GM23338 (cell line): ENCODE results near the gene TOMM6. TPM values are rescaled to one million over a fixed set of nuclear protein-coding genes. Genes with fewer than 3 reads are reported as not detected.

Source experiments
- ATAC-seq: fragments of 200-7000 bp; cut with Tn5 transposase; 3 replicates; pipeline ENCODE4 v1.9.1; 2020
- DNase-seq: peaks from one replicate; pipeline ENCODE4 v3.0.0-alpha.2; 2015; ENCODE audit warnings: low spot score
- H2AFZ ChIP-seq: fragments of 200-600 bp; sonication (generic); 2 replicates; pipeline ENCODE4 v1.8.0; 2016; ENCODE audit warnings: antibody characterized with exemption, mild to moderate bottlenecking, moderate library complexity
- H3F3A ChIP-seq: fragments of 200-600 bp; sonication (generic); replicated peaks from 2 replicates; pipeline ENCODE4 v1.8.0; 2017; ENCODE audit warnings: antibody characterized with exemption, mixed run types, low read depth
- H3K27ac ChIP-seq: fragments of 200-600 bp; sonication (generic); 2 replicates; pipeline ENCODE4 v1.6.1; 2016; ENCODE audit warnings: low read depth
- H3K27me3 ChIP-seq: fragments of 200-600 bp; sonication (generic); 2 replicates; pipeline ENCODE4 v1.8.0; 2016; ENCODE audit warnings: mild to moderate bottlenecking, mixed run types, moderate library complexity; ENCODE audit not compliant: insufficient read depth
- H3K36me3 ChIP-seq: fragments of 200-600 bp; sonication (generic); 2 replicates; pipeline ENCODE4 v1.8.0; 2016; ENCODE audit warnings: mild to moderate bottlenecking; ENCODE audit not compliant: insufficient read depth
- H3K4me1 ChIP-seq: fragments of 200-600 bp; sonication (generic); 2 replicates; pipeline ENCODE4 v1.8.0; 2016; ENCODE audit warnings: mild to moderate bottlenecking, moderate library complexity; ENCODE audit not compliant: insufficient read depth
- H3K4me2 ChIP-seq: fragments of 200-600 bp; sonication (generic); 2 replicates; pipeline ENCODE4 v1.7.1; 2017; ENCODE audit warnings: mixed run types
- H3K4me3 ChIP-seq: fragments of 200-600 bp; sonication (generic); 2 replicates; pipeline ENCODE4 v1.6.1; 2016; ENCODE audit warnings: mixed run types
- H3K79me2 ChIP-seq: fragments of 200-600 bp; sonication (generic); replicated peaks from 2 replicates; pipeline ENCODE4 v1.8.0; 2017; ENCODE audit warnings: mild to moderate bottlenecking; ENCODE audit not compliant: insufficient read depth
- H3K9me2 ChIP-seq: fragments of 200-600 bp; sonication (generic); 2 replicates; pipeline ENCODE4 v1.8.0; 2017; ENCODE audit not compliant: insufficient read depth
- H4K20me1 ChIP-seq: fragments of 200-600 bp; sonication (generic); replicated peaks from 2 replicates; pipeline ENCODE4 v1.8.0; 2017; ENCODE audit warnings: mild to moderate bottlenecking; ENCODE audit not compliant: insufficient read depth
- H3K27ac Mint-ChIP-seq: 2 replicates; pipeline ENCODE4 v1.8.0; 2020; ENCODE audit warnings: inconsistent platforms, mild to moderate bottlenecking, moderate library complexity, mixed read lengths
- H3K27me3 Mint-ChIP-seq: 3 replicates; pipeline ENCODE4 v1.8.0; 2022; ENCODE audit warnings: low read depth, mild to moderate bottlenecking, moderate library complexity, mixed read lengths, inconsistent platforms; ENCODE audit not compliant: insufficient read depth, poor library complexity
- H3K36me3 Mint-ChIP-seq: 3 replicates; pipeline ENCODE4 v1.8.0; 2021; ENCODE audit warnings: low read depth, mild to moderate bottlenecking, inconsistent platforms, moderate library complexity, mixed read lengths
- H3K4me1 Mint-ChIP-seq: 3 replicates; pipeline ENCODE4 v1.8.0; 2020; ENCODE audit warnings: mild to moderate bottlenecking, inconsistent platforms, mixed read lengths
- H3K4me3 Mint-ChIP-seq: 3 replicates; pipeline ENCODE4 v1.8.0; 2021; ENCODE audit warnings: moderate library complexity, mild to moderate bottlenecking, inconsistent platforms, mixed read lengths
- H3K9me3 Mint-ChIP-seq: 3 replicates; pipeline ENCODE4 v1.8.0; 2020; ENCODE audit warnings: moderate library complexity, mild to moderate bottlenecking, inconsistent platforms, mixed read lengths
- CTCF ChIP-seq, 2 experiments: fragments of 200-600 bp in 1 of 2; sonication (generic) in 1 of 2; conservative IDR thresholded peaks; 2 replicates each; pipeline versions ENCODE4 v1.5.1 to v1.6.1; 2016 to 2017; ENCODE audit warnings: antibody characterized with exemption in 2 of 2, low read depth in 2 of 2, mild to moderate bottlenecking in 2 of 2, moderate library complexity in 1 of 2
- JUNB ChIP-seq: IDR thresholded peaks from one replicate; pipeline ENCODE4 v1.6.1; 2016; ENCODE audit warnings: antibody characterized with exemption; ENCODE audit not compliant: unreplicated experiment
- ZNF462 ChIP-seq: fragments of 250-450 bp; sonication (Bioruptor Pico); IDR thresholded peaks from 2 replicates; pipeline ENCODE4 v1.5.0; 2020; ENCODE audit warnings: mild to moderate bottlenecking, moderate library complexity
- polyA plus RNA-seq: library from polyadenylated mRNA; unstranded; fragments of >200 nt; fragmentation: Nextera tagmentation; extraction: Ambion mirVana; gene quantifications from 2 replicates; pipeline ENCODE4 v1.2.1, GENCODE V29; 2016
- total RNA-seq: library from RNA; depleted of rRNA; stranded (reverse); fragments of >200 nt; shearing (Covaris generic); gene quantifications from 2 replicates; pipeline ENCODE4 v1.2.3, GENCODE V29; 2014

TOMM6 gene
- total and polyA plus RNA-seq, 2 experiments from 2014 or later: 195 to 372 TPM

GRCh38 chr6:41805830-41806774 is 18.6 kb downstream of the TOMM6 start:
- Histone ChIP-seq H3K4me2 (no peak overlapping the region), H3K36me3 (no peaks in the 10 kb centered on the region), H3K9me2 (no peaks in the 10 kb centered on the region), H3K4me1 (no peaks in the 10 kb centered on the region), H3F3A (no peaks in the 10 kb centered on the region), H4K20me1 (0 out of 2 replicates have a peak, but pooled peaks cover 4% of the 10 kb centered on the region), H2AFZ (no peak overlapping the region), H3K4me3 (no peak overlapping the region), H3K27me3 (no peaks in the 10 kb centered on the region), H3K27ac (no peak overlapping the region), H3K79me2 (no peaks in the 10 kb centered on the region)
- Mint-ChIP-seq H3K27ac (no peak overlapping the region), H3K9me3 (no peaks in the 10 kb centered on the region), H3K27me3 (peaks cover 5% of the 10 kb centered on the region), H3K4me1 (no peaks in the 10 kb centered on the region), H3K36me3 (peaks cover 4% of the 10 kb centered on the region; the same call in 1 of the 3 replicates), H3K4me3 (no peak overlapping the region)
- no peak for TF ChIP-seq ZNF462 (CRISPR knock-in tag)
- TF ChIP-seq JUNB: no peak
- no peak for TF ChIP-seq CTCF (conservative IDR thresholded peaks at IDR 0.05; ENCODE audit: low read depth in 2 of 2)
- ATAC-seq (peak; percentile 67), DNase-seq (no peak)
